GM19099 (cell line): Measurements from ENCODE around the gene CLDN24.

Experiments used
- POLR2A ChIP-seq: IDR thresholded peaks from 3 replicates; pipeline ENCODE4 v1.6.1; 2011; ENCODE audit warnings: low read depth; ENCODE audit not compliant: insufficient read length; ENCODE audit errors: extremely low read depth

Gene CLDN24

DNA sequence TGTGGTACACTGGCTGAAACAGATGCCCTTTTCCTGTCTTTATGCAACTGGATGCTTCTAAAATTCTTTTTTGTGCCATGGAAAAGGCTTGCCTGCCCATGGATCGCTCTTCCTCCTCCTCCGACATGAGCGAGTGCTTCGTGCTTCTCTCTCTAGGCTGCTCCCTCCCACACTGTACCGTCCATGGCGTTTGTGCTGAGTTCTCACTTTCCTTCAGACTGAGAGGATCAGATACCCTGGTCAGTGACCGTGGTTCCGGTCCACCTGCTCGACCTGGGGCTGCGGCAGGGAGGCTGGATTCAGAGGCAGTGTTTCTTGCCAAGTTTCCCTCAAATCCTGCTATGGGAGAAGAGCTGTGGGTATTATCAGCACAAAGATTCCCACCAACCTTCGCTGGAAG lies 10.2 kb upstream of the CLDN24 start:
- no peak for TF ChIP-seq POLR2A

DNA sequence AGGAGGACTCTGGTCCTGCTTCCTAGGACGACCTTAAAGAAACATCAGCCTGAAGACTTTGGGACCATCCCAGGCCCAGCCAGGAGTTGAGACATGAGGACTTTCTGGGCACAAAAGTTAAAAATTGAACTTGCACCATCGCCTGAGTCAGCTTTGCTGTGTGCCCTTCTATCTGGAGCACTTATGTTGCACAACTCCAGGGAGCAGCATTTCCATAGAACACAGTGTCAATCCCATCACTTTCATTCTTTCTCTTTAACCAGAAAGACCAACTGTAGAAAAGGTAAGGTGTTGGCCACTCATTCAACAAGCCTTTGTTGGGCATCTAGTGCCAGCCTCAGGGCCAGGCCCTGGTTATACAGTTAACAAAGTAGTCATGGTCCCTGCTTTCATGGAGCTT lies 8.6 kb upstream of the CLDN24 start:
- no peak for TF ChIP-seq POLR2A

DNA sequence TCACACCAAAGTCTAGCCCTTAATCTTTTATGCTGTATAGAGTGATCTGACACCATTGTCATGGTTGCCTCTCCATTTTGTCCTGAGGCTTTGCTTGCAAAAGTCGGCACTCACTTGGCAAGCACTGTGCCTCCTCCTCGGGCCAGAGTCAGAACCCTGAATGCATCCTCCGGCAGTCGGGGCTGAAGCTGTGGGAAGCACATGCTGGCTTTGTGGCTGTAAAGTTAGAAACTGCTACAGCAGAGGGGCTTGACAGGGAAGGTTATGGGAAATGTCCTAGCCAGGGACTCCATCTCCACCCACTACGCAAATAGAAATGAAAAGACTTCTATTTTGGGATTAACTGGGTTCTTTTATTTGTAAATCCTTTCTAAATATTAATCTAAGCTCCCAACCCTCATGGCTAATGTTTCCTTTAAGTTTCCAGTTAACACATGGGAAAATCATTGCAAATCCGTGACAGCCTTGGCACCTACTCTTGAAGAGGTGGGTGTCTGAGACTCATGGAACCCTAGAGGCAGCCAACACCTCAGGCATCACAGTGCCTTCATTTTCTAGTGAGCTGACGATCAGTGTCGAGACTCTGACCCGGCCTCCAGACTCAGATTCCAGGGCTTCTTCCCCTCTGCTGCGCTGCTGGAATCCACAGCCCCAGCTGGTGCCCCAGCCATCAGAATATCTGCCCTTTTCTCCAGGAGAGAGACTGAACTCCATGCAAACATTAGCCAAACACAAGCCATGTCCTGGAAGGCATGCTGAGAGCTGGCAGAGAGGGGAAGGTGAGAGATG lies 7.9 kb upstream of the CLDN24 start:
- no peak for TF ChIP-seq POLR2A

DNA sequence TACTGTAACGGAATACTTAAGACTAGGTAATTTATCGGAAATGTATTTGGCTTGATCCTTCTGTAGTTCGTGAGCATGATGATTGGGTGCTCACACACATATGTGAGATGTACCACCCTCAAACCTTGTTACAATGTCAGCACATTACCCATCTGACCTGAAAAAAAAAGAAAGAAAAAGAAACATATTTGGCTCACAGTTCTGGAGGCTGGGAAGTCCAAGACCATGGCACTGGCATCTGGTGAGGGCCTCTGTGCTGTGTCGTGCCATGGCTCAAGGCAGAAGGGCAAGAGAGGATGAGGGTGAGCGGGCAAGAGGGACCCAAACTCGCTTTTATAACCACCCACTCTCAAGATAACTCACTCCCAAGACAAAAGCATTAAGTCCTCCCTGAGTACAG lies 7.0 kb upstream of the CLDN24 start:
- TF ChIP-seq POLR2A, result no peak

DNA sequence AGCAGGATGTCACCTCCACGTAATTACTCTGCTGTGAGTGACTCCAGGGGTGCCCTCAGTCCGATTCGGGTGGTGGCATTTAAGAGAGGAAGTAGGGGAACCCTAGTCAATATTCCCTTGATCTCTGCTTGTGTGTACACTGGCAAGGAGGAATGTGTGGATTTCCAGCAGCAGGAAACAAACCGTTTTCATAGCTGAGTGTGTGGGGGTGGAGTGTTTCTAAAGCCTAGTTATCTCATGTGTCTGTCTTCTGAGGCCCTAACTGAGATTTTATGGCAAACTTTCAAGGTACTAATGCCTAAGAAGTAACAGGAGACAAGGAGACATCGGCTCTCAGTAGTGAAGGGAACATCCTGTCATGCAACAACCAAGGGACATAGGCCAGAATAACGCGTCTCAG lies 6.6 kb upstream of the CLDN24 start:
- no peak for TF ChIP-seq POLR2A

DNA sequence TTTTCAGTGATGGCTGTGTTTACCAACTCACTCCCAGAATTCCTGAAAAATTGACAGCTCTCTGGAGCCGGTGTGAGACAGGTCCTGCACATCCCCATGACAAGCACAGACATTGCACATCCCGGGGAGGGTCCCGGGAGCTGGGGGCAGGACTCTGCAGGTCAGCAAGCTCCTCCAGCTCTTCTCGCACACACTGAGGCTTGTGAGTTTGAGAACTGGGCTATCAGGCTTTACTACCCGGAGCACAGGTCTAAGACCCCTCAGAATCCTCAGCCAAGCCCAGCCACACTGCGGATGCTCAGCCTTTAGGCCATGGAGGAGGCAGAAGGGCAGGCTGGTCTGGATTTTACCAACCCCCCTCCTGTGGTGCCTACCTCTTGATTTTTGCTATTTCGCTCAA lies 5.6 kb upstream of the CLDN24 start:
- TF ChIP-seq POLR2A, result no peak

DNA sequence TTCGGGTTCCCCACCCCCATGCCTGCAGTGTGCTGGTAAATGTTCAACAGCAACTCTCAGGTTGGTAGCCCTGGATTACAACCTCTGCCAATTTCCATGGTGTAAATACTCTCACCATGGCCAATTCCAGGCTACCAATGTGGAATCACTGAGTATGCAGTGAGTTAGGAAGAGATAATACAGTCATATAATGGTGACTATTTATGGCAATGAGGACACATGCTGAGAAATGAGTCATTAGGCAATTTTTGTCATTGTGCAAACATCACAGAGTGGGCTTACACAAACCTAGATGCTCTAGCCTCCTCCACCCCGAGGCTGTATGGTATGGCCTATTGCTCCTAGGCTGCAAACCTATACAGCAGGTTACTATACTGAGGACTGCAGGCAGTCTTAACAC lies 4.6 kb upstream of the CLDN24 start:
- no peak for TF ChIP-seq POLR2A

DNA sequence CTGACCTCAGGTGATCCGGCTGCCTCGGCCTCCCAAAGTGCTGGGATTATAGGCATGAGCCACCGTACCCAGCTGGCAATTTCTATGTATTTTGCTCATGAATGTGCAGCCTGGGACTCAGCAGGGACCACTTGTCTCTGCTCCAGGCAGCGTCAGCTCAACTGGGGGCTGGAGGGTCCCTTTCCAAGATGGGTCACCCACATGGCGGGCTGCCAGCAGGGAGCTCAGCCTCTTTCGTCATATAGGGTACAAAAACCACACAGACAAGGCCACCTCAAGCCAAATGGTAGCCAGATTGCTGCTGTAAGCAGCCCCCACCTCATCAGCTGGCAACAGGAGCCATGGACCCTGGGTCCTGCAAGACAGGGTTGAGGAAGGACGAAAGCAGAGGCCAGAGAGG lies 2.4 kb upstream of the CLDN24 start:
- TF ChIP-seq POLR2A, result no peak

DNA sequence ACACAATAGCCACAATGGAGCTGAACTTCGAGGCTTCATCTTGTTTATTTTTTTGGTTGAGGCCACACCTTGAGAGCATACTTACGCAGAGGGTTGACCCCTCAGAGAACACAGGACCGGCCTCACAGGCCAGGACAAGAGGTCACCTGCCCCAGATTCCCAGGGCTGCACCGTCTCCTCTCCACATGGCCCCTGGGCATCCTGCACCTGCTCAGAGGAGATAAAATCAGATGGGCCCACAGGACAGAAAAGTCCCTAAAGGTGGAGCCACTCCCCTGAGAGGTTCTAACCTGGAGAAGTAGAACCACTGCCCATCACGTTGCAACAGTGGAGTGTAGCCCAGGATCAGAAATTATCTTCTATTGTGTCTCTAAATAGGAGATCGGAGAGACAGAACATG lies 1.1 kb upstream of the CLDN24 start:
- TF ChIP-seq POLR2A, result no peak

DNA sequence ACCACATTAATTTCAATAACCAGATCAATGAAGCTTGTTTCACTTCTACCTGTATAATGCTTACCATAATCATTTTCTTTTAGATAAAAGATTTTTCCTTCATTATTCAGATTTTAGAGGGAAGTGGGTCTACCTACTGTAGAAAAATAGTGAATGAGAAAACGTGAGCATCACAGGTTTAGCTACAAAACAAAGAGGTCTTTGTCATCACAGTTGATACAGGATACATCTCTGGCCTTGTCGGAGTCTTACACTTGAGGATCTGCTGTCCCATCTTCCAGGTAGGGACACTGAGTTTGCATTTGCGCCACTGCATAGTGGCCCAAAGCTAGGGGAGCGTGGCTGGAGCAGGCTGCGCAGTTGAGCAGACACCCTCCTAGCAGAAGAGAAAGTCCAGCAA lies 710 bp downstream of the CLDN24 start:
- TF ChIP-seq POLR2A, result no peak

DNA sequence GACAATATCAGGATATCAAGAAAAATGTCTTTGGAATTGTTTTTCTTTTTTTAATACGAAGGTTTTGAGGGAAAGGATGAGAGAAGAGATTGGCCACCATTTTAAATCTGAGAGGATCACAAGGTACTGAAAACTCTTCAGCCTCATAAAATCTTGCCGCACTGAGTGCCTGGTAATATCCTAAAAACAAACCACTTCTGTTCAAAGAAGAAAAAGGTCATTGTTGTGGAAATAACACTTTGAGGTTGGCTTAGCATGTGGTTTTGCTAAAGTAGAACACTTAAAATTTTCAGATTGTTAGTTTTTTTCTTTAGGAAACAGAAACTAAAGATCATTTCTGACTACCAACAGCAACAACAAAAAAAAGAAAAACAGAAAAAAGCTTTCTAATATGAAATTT lies 1.1 kb downstream of the CLDN24 start:
- no peak for TF ChIP-seq POLR2A

DNA sequence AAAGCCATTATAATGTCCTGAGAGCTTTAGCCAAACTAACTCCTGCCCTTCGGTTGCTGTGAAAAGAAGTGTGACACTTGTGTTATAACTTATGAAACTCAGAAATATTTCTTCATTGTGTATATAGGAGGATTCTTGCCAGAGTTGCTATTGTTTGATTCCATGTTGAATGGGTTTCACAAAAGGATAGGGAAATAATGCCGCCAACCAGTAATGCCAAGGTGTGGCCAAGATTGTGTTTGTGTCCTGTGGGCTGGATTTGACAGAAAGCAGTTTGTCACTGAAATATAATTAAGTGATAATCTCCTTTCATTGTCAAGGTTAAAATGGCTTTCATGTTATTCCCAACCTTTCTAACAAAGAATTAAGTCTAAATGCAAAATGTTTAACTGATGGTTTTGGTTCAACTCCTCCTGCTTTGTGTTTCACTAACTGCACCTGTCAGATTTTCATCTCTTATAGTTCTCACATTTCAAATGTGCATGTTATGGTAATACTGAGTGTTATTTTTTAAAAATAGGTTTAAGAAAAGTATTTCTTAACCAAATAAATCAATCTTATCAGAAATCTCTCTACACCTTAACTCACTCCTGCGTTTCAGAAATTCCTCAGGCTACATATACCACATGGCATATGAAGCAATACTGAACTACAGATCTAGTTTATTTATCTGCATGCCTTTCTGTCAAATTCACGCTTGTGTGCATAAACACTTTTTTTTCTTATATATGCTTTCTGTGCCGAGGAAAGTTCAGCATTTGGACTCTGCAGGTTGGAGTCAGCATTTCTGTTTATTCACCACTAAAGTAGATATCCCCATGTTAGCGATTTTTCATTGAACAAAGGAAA lies 1.8 kb downstream of the CLDN24 start, which contains the start of gene CLDN22:
TSS of gene CLDN22 (minus strand) at position 66 of the 849 bp plus-strand sequence. CDS start at position 8, 58 bp downstream.
- TF ChIP-seq POLR2A, result no peak

DNA sequence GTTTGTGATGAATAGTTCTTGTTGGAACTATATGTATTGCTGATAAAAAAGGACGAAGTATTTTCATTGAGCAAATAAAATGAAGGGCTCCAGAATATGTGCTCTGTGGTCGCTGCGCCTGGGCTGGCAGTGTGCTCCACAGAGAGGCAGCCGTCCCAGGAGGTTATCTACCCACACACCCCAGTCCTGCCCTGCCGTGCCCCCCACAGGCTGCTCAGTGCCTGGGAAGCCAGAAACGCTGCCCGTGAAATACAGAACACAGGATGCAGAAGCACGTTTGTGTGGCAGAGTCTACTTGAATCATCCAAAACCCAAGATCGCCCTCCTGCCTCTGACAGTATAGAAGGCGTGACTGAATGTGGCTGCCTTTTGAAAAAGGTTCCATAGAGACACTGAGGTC lies 3.6 kb downstream of the CLDN24 start:
- TF ChIP-seq POLR2A, result no peak

DNA sequence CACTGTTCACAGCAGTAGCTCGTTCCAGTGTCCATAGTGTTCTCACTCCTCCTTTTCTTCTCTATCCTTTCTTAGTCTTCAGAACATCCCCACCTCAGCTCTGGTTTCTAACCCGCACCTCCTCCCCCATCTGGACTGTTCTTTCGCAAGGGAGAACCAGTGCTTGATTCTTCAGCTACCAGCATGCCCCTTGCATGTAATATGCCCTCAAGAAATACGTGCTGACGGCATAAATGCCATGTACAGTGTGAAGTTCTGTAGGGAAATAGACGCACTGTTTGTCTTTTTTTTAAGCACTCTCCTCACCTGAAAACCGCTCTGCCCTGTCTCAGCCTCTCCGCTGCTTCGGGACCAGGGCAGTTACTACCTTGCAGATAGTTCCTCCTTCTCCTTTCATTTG lies 7.4 kb downstream of the CLDN24 start:
- TF ChIP-seq POLR2A, result no peak

DNA sequence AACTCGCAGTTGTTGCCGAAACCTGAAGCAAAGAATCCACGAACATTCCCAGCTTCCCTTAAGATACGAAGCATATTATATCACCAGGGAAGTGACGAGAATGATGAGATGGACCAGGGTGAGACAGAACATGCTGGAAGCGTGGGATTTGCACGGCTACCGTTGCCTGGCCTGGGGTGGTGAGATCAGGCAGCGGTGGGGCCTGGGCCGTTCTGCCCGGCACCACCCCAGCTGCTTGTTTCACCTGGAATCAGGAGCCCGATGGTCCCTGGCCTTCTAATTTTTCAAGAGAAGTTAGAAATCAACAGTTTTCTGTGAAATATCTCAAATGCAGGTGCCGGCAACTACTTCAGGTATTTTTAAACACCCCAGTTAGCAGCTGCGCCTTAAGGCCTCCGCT lies 7.9 kb downstream of the CLDN24 start:
- TF ChIP-seq POLR2A, result no peak

DNA sequence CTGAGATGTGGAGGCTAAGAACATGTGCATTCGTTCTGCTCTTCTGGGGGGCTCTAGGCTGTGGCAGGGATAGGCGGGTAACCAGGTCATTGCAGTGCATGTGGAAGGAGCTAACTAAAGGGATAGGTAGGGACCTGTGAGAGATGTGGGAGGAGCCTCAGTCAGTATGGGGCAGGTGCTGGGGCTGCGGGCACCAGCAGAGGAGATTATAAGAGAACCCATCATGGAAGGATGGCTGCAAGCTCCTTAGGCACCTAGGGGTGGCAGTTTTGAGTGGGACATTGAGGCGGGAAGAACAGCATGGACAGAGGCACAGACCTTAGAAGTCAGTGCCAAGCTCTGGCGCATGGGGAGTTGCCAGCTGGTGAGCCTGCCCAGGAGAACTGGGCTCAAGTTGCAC lies 9.4 kb downstream of the CLDN24 start:
- TF ChIP-seq POLR2A, result no peak
